HG03139 (cell line): ENCODE measurements around the gene SPEM2.
A peak's percentile ranks its signal among the peaks of the same experiment; 100 is the strongest.

ENCODE experiments used
- ATAC-seq: cut with Tn5 transposase; IDR thresholded peaks from one replicate; pipeline ENCODE4 v1.9.1; 2021; ENCODE audit not compliant: unreplicated experiment

SPEM2 gene

GRCh38 chr17:7425316-7425715 lies at the start of gene SPEM2:
TSS of gene SPEM2 (plus strand) at chr17:7425616. CDS start at chr17:7425689, 73 bp downstream.
- no peak for ATAC-seq

GRCh38 chr17:7379134-7379533 lies 46.3 kb upstream of the SPEM2 start:
- ATAC-seq = no peak

GRCh38 chr17:7380321-7380720 lies 45.1 kb upstream of the SPEM2 start:
- no peak for ATAC-seq

- ATAC-seq = no peak
These were observed 44.3 kb upstream of the SPEM2 start, which contains the start of gene TNK1 for GRCh38 chr17:7380855-7381683. TSS of gene TNK1 (plus strand) at chr17:7381089. CDS start at chr17:7382927, 1,838 bp downstream.

GRCh38 chr17:7382901-7383300 lies 42.5 kb upstream of the SPEM2 start:
- ATAC-seq = no peak

- ATAC-seq = no peak
These were observed 42.1 kb upstream of the SPEM2 start for GRCh38 chr17:7383371-7383741.

GRCh38 chr17:7383742-7384488 lies 41.5 kb upstream of the SPEM2 start:
- ATAC-seq = no peak

- ATAC-seq = no peak
These were observed 40.8 kb upstream of the SPEM2 start for GRCh38 chr17:7384489-7385081.

- no peak for ATAC-seq
These were observed 36.6 kb upstream of the SPEM2 start for GRCh38 chr17:7388856-7389255.

GRCh38 chr17:7389924-7390910 lies 35.2 kb upstream of the SPEM2 start:
- ATAC-seq = no peak

- no peak for ATAC-seq
These were observed 34.1 kb upstream of the SPEM2 start for GRCh38 chr17:7391307-7391706.

- ATAC-seq = no peak
These were observed 32.5 kb upstream of the SPEM2 start for GRCh38 chr17:7392696-7393612.

GRCh38 chr17:7393613-7394451 lies 31.6 kb upstream of the SPEM2 start:
- ATAC-seq = peak; percentile 13

GRCh38 chr17:7394452-7395191 lies 30.8 kb upstream of the SPEM2 start, which contains the start of gene PLSCR3:
TSS of gene PLSCR3 (minus strand) at chr17:7394525. CDS start at chr17:7394110, 415 bp downstream.
- peak; percentile 61 for ATAC-seq

GRCh38 chr17:7396147-7396546 lies 29.3 kb upstream of the SPEM2 start:
- ATAC-seq = no peak

GRCh38 chr17:7398612-7399011 lies 26.8 kb upstream of the SPEM2 start:
- ATAC-seq = no peak

- no peak for ATAC-seq
These were observed 22.2 kb upstream of the SPEM2 start for GRCh38 chr17:7403043-7403726.

- ATAC-seq = no peak
These were observed 21.8 kb upstream of the SPEM2 start for GRCh38 chr17:7403727-7403976.
